ENCODE data around the gene HIPK2.

The HIPK2 gene

DNA sequence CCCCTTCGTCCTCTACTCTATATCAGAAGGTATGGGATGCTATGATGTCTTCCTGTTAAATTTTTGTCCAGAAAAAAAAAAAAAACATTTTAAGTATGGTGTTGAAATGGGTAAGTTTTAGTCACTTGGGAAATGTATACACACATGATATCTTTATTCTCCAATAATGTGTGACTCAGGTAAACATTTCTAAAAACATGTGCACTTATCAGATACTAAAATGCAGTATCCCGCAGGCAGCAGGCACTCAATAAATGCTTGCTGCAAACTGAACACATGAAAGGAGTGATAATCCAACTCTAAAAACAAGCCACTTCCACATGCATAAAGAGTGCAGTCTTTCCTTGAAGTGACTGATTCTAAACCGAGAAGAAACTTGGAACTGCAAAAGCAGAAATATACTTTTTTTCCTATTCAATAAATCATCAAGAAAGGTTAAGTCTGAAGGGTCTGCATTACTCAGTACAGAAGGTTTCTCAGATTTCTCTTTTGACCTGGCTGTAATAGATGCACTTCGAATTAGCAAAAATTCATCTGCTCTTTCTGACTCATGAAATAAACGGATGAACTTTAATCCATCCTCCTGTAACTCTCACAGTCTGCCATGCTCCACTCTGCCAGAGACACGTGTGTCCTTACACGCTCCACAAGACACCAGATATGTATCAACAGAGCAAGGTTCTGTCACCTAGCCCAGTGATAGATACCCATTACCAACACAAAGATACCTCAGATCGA lies 84.0 kb downstream of the HIPK2 start:
- peaks cover 10% of the 10 kb centered on the region for H3K4me1 ChIP-seq
- no peaks in the 10 kb centered on the region for H3K27me3 ChIP-seq (ENCODE audit: control insufficient read depth, insufficient read depth, low read length)
- H3K4me2 ChIP-seq (ENCODE audit: low read length), result no peak overlapping the region
- no peak overlapping the region for H3K4me3 ChIP-seq (ENCODE audit: low read depth, low read length)
- TF ChIP-seq, protein P1, sequence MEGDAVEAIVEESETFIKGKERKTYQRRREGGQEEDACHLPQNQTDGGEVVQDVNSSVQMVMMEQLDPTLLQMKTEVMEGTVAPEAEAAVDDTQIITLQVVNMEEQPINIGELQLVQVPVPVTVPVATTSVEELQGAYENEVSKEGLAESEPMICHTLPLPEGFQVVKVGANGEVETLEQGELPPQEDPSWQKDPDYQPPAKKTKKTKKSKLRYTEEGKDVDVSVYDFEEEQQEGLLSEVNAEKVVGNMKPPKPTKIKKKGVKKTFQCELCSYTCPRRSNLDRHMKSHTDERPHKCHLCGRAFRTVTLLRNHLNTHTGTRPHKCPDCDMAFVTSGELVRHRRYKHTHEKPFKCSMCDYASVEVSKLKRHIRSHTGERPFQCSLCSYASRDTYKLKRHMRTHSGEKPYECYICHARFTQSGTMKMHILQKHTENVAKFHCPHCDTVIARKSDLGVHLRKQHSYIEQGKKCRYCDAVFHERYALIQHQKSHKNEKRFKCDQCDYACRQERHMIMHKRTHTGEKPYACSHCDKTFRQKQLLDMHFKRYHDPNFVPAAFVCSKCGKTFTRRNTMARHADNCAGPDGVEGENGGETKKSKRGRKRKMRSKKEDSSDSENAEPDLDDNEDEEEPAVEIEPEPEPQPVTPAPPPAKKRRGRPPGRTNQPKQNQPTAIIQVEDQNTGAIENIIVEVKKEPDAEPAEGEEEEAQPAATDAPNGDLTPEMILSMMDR (IDR thresholded peaks at IDR 0.05), result no peak
- H3K9me3 ChIP-seq (ENCODE audit: control insufficient read depth, low read length), result no peaks in the 10 kb centered on the region
- H3K9ac ChIP-seq, result no peak overlapping the region
- H3K79me2 ChIP-seq, result peaks cover 25% of the 10 kb centered on the region
- H2AFZ ChIP-seq, result no peak overlapping the region
- no peak overlapping the region for H3K27ac ChIP-seq
- no peaks in the 10 kb centered on the region for H3K36me3 ChIP-seq (ENCODE audit: control insufficient read depth, insufficient read depth, low read length)

DNA sequence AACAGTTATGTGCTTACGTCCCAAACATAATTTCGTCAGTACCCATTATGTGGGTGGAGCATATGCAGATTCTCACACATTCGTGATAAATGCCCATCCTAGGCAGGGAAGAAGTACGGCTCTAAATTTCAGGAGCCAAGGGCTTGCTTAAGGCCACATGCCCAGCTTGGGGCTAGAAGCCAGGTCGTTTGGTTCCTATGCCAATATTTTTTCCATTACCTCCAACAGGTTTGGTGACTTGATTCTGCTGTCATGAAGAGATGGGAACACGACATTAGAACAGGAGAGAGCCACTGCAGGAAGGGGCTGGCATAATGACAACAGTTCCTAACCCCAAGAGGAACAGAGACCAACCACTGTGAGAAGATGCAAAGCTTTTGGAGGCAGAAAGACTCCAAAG lies 85.1 kb downstream of the HIPK2 start:
- Histone ChIP-seq H3K4me1 (peaks cover 10% of the 10 kb centered on the region), H2AFZ (no peak overlapping the region), H3K27ac (no peak overlapping the region), H3K9ac (no peak overlapping the region), H3K79me2 (peaks cover 30% of the 10 kb centered on the region), H3K4me2 (ENCODE audit: low read length) (no peak overlapping the region), H3K9me3 (ENCODE audit: control insufficient read depth, low read length) (no peaks in the 10 kb centered on the region), H3K36me3 (ENCODE audit: control insufficient read depth, insufficient read depth, low read length) (no peaks in the 10 kb centered on the region), H3K4me3 (ENCODE audit: low read depth, low read length) (no peak overlapping the region), H3K27me3 (ENCODE audit: control insufficient read depth, insufficient read depth, low read length) (no peaks in the 10 kb centered on the region)
- TF ChIP-seq, protein P1 (IDR thresholded peaks at IDR 0.05), result no peak

DNA sequence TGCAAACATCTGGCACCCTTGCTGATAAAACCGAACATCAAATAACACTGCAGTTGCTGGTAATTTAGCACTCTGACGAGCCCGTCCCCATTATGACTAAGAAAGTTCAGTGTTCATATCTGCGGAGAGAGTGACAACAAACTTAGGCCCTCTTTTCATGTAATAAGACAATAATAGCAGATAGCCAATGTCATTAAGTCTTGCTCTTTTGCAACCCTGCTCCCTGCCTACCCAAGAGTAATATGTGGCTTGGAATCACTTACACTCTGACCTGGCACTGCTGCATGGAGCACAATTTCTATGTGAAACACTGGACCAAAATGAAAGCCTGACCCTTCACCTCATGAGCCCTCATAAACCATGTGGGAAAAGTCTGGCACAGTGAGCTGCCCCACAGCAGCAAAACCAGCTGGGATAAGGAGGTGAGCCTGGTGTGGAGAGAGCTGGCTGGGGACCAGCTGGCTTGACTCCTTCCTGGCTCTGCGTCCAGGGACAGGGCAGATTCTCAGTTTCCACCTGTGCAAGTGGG lies 86.5 kb downstream of the HIPK2 start:
- TF ChIP-seq, protein P1 (IDR thresholded peaks at IDR 0.05), result no peak
- H3K4me3 ChIP-seq (ENCODE audit: low read depth, low read length), result no peak overlapping the region
- H3K27me3 ChIP-seq (ENCODE audit: control insufficient read depth, insufficient read depth, low read length), result no peaks in the 10 kb centered on the region
- no peak overlapping the region for H3K9ac ChIP-seq
- no peak overlapping the region for H3K4me2 ChIP-seq (ENCODE audit: low read length)
- H3K4me1 ChIP-seq, result peaks cover 10% of the 10 kb centered on the region
- H3K9me3 ChIP-seq (ENCODE audit: control insufficient read depth, low read length), result no peaks in the 10 kb centered on the region
- H2AFZ ChIP-seq, result no peak overlapping the region
- no peaks in the 10 kb centered on the region for H3K36me3 ChIP-seq (ENCODE audit: control insufficient read depth, insufficient read depth, low read length)
- peaks cover 28% of the 10 kb centered on the region for H3K79me2 ChIP-seq
- no peak overlapping the region for H3K27ac ChIP-seq

DNA sequence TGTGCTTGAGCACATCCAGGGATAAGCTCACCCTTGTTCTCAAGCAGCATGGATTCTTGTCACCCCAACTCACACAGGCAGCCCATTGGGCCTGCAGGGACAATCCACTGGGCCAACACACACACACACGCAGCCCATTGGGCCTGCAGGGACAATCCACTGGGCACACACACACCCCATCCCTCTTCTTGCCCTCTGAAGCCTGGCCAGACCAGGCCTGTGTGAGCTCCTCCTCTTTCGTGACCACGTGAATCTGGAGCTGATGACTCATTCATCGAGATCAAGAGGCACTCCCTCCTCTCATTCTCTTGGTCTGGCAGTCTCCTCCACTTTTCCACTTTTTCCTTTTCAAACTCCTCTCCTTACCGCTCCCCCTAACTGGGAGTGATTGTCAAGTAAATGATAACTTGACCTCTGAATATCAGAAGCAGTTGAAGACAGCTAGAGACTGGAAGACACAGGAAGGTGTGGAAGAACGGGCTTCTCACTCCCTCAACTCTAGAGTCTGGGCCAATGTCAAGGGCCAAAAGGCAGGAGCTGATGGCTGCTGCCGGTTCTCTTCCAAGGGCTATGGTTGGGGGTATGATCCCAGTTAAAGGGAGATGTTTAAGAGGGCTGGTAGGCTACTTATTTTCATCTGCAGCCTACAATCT lies 89.7 kb downstream of the HIPK2 start:
- no peak overlapping the region for H2AFZ ChIP-seq
- TF ChIP-seq, protein P1 (IDR thresholded peaks at IDR 0.05), result no peak
- peaks cover 5% of the 10 kb centered on the region for H3K4me1 ChIP-seq
- no peak overlapping the region for H3K9ac ChIP-seq
- no peak overlapping the region for H3K4me3 ChIP-seq (ENCODE audit: low read depth, low read length)
- no peak overlapping the region for H3K27ac ChIP-seq
- H3K4me2 ChIP-seq (ENCODE audit: low read length), result no peak overlapping the region
- H3K79me2 ChIP-seq, result peaks cover 25% of the 10 kb centered on the region
- H3K27me3 ChIP-seq (ENCODE audit: control insufficient read depth, insufficient read depth, low read length), result no peaks in the 10 kb centered on the region
- no peaks in the 10 kb centered on the region for H3K36me3 ChIP-seq (ENCODE audit: control insufficient read depth, insufficient read depth, low read length)
- H3K9me3 ChIP-seq (ENCODE audit: control insufficient read depth, low read length), result no peaks in the 10 kb centered on the region
